Measurements from ENCODE around the gene RCBTB1.

DNA sequence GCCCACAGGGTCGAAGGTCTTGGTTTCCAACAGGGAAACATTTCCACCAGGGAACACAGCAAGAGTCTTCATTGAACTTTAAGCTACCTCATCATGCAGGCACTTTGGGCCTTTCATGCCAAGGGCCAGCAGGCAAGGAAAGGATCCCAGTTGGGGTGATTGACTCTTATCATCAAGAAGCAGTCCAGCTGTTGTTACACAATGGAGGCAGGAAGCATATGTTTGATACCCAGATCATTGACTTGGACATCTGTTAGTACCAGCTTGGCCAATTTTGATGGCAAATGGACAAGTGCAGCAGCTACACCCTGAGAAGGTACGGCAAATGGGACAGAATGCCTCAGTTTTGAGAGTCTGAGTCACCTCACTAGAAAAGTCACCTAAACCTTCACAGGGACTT lies 10.9 kb upstream of the RCBTB1 start:
- TF ChIP-seq, protein P1, sequence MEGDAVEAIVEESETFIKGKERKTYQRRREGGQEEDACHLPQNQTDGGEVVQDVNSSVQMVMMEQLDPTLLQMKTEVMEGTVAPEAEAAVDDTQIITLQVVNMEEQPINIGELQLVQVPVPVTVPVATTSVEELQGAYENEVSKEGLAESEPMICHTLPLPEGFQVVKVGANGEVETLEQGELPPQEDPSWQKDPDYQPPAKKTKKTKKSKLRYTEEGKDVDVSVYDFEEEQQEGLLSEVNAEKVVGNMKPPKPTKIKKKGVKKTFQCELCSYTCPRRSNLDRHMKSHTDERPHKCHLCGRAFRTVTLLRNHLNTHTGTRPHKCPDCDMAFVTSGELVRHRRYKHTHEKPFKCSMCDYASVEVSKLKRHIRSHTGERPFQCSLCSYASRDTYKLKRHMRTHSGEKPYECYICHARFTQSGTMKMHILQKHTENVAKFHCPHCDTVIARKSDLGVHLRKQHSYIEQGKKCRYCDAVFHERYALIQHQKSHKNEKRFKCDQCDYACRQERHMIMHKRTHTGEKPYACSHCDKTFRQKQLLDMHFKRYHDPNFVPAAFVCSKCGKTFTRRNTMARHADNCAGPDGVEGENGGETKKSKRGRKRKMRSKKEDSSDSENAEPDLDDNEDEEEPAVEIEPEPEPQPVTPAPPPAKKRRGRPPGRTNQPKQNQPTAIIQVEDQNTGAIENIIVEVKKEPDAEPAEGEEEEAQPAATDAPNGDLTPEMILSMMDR (IDR thresholded peaks at IDR 0.05; ENCODE audit: low read depth, low read length, poor library complexity, severe bottlenecking) = no peak
- TF ChIP-seq EZH2phosphoT487 (IDR thresholded peaks at IDR 0.05; ENCODE audit: borderline replicate concordance, low read length) = no peak
